Effector memory CD4-positive, alpha-beta T cell (primary cell): ENCODE measurements around the gene MACROH2A2.
A peak's percentile ranks its signal among the peaks of the same experiment; 100 is the strongest.
"Not testable (repeated sequence)": the region's sequence is repeated elsewhere in the genome, so short reads cannot be mapped to it uniquely, and the experiment has no call there.

Source experiments
- DNase-seq, 3 donors: peaks; one replicate each; pipeline ENCODE4 v3.0.0-alpha.2; 2020
- H3K27ac ChIP-seq: 2 replicates; pipeline ENCODE4 v1.7.0; 2013; ENCODE audit warnings: mild to moderate bottlenecking, low read length, moderate library complexity; ENCODE audit not compliant: insufficient read depth, poor library complexity, severe bottlenecking
- H3K27me3 ChIP-seq: replicated peaks from 2 replicates; pipeline ENCODE4 v1.7.0; 2013; ENCODE audit warnings: mild to moderate bottlenecking, low read length; ENCODE audit not compliant: insufficient read depth, control insufficient read depth, poor library complexity, severe bottlenecking
- H3K36me3 ChIP-seq: 2 replicates; pipeline ENCODE4 v1.7.0; 2013; ENCODE audit warnings: mild to moderate bottlenecking, low read length, moderate library complexity; ENCODE audit not compliant: control insufficient read depth, insufficient read depth
- H3K4me1 ChIP-seq: 2 replicates; pipeline ENCODE4 v1.7.0; 2013; ENCODE audit warnings: low read length, mild to moderate bottlenecking; ENCODE audit not compliant: control insufficient read depth, insufficient read depth, poor library complexity, severe bottlenecking
- H3K4me3 ChIP-seq: 2 replicates; pipeline ENCODE4 v1.7.0; 2013; ENCODE audit warnings: low read length, low read depth, mild to moderate bottlenecking; ENCODE audit not compliant: insufficient read depth, poor library complexity, severe bottlenecking
- H3K9me3 ChIP-seq: 2 replicates; pipeline ENCODE4 v1.7.0; 2013; ENCODE audit warnings: mild to moderate bottlenecking, low read length, moderate library complexity; ENCODE audit not compliant: control insufficient read depth

MACROH2A2 gene

GRCh38 chr10:70115948-70116682, 63.5 kb downstream of the MACROH2A2 start:
- H3K27ac ChIP-seq, result no peak overlapping the region
- H3K9me3 ChIP-seq, result no peaks in the 10 kb centered on the region
- DNase-seq, result peak; percentile 19 to 33 (median 21)
- peaks cover 25% of the 10 kb centered on the region for H3K36me3 ChIP-seq
- no peaks in the 10 kb centered on the region for H3K27me3 ChIP-seq
- H3K4me3 ChIP-seq, result no peak overlapping the region
- peaks cover 6% of the 10 kb centered on the region for H3K4me1 ChIP-seq

DNA sequence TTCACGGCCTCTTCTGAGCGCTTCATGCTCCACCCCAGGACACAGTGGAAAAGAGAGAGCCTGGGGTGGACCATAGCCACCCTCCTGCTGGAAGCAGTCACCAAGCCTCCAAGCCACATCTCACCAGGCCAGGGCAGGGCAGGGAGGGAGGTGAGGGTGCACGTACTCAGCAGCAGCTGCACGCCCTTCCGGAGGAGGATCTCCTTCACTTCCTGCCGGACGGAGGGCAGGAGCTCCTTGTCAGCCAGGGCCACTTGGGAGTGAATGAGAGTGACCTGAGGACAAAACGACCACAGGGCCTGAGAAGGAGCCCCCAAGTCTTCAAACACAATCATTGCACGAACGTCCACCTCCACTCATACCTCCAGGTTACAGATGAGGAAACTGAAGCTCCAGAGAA, 65.0 kb downstream of the MACROH2A2 start:
- DNase-seq, result no peak
- Histone ChIP-seq H3K27me3 (no peaks in the 10 kb centered on the region), H3K4me3 (no peak overlapping the region), H3K36me3 (peaks cover 12% of the 10 kb centered on the region), H3K27ac (no peak overlapping the region), H3K4me1 (peaks cover 6% of the 10 kb centered on the region), H3K9me3 (no peaks in the 10 kb centered on the region)

DNA sequence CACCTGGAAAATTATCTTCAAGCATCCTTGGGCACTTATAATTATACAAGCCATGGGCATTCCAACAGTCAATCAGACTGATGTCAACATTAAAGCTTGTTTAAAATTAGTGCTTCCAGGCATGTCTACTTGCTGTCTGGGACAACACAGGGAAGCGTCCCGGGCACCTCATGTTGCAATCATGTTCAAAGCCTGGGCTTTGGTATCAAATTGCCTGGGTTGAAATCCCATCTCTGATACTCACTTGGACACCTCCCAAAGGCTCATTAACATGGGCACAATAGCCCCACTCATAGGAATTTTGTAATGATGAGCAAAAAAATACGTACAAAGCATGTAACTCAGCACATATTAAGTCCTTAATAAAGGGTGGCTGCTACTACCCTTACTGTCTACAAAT, 65.5 kb downstream of the MACROH2A2 start:
- no peak overlapping the region for H3K4me3 ChIP-seq
- peaks cover 8% of the 10 kb centered on the region for H3K36me3 ChIP-seq
- H3K4me1 ChIP-seq, result peaks cover 6% of the 10 kb centered on the region
- no peak for DNase-seq
- no peak overlapping the region for H3K27ac ChIP-seq
- no peaks in the 10 kb centered on the region for H3K27me3 ChIP-seq
- no peaks in the 10 kb centered on the region for H3K9me3 ChIP-seq

GRCh38 chr10:70119197-70119596, 66.6 kb downstream of the MACROH2A2 start:
- H3K9me3 ChIP-seq, result no peaks in the 10 kb centered on the region
- no peaks in the 10 kb centered on the region for H3K27me3 ChIP-seq
- H3K4me3 ChIP-seq, result no peak overlapping the region
- DNase-seq, result no peak
- peaks cover 4% of the 10 kb centered on the region for H3K36me3 ChIP-seq
- H3K27ac ChIP-seq, result no peak overlapping the region
- peaks cover 6% of the 10 kb centered on the region for H3K4me1 ChIP-seq

DNA sequence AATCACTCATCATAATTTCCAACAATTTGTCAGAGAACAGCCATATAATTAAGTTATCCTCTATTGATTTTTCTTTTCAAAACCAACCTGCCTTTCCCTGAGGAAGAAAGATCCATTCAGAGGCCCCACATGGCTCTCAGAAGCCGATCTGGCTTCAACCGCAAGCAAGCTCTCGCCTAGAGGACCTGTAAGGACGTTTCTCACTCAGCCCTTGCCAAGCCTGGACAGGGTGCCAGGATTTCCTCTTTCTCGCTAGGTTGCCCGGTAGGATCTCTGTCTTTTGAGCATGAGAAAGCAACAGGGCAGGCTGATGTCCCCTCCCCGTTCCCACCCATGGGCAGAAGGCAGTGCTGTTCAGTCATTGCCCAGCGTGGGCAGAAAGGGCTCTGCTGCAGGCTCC, 67.0 kb downstream of the MACROH2A2 start:
- Histone ChIP-seq H3K9me3 (no peaks in the 10 kb centered on the region), H3K27ac (no peak overlapping the region), H3K4me3 (no peak overlapping the region), H3K4me1 (peaks cover 6% of the 10 kb centered on the region), H3K36me3 (peaks cover 4% of the 10 kb centered on the region), H3K27me3 (no peaks in the 10 kb centered on the region)
- DNase-seq, result no peak

DNA sequence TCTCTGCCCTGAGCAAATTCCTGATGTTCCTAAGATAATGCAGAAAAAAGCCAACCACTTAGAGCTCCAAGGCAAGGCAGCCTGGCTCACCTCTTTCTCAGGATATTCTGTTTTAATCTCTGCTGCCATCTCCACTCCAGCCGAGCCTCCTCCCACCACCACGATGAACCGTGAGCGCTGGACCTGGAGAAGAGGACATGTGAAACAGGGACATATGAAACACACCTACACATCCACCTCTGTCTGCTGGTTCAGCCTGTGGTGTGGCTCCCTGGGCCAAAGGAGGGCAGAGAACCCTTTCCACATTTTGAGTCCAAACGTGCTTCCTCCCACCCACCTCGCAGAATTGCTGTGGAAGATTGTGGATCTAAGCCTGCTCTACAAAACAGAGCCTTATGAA, 67.8 kb downstream of the MACROH2A2 start:
- H3K4me3 ChIP-seq, result no peak overlapping the region
- H3K4me1 ChIP-seq, result peaks cover 6% of the 10 kb centered on the region
- H3K36me3 ChIP-seq, result no peaks in the 10 kb centered on the region
- no peak for DNase-seq
- H3K27ac ChIP-seq, result no peak overlapping the region
- H3K9me3 ChIP-seq, result no peaks in the 10 kb centered on the region
- no peaks in the 10 kb centered on the region for H3K27me3 ChIP-seq

- H3K4me3 ChIP-seq, result no peak overlapping the region
- no peak for DNase-seq
- no peak overlapping the region for H3K27ac ChIP-seq
- no peaks in the 10 kb centered on the region for H3K4me1 ChIP-seq
- H3K27me3 ChIP-seq, result no peaks in the 10 kb centered on the region
- H3K36me3 ChIP-seq, result no peaks in the 10 kb centered on the region
- no peaks in the 10 kb centered on the region for H3K9me3 ChIP-seq
Observed at GRCh38 chr10:70121281-70121949, 68.8 kb downstream of the MACROH2A2 start.

DNA sequence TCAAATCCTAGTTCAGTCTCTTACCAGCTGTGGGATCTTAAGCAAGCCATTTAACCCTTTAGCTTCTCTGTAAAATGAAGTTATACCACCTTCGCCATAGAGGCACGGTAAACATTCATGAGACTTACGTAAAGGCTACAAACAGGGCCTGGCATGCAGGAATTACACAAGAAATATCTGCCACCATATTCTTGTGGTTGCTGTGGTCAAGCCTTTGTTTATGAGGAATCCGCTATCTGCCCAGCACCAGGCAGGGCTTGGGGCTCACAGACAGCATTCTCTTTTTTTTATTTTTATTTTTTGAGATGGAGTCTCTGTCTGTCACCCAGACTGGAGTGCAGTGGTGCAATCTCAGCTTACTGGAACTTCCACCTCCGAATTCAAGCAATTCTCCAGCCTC, 70.1 kb downstream of the MACROH2A2 start:
- no peak for DNase-seq
- H3K27me3 ChIP-seq, result no peaks in the 10 kb centered on the region
- H3K36me3 ChIP-seq, result no peaks in the 10 kb centered on the region

DNA sequence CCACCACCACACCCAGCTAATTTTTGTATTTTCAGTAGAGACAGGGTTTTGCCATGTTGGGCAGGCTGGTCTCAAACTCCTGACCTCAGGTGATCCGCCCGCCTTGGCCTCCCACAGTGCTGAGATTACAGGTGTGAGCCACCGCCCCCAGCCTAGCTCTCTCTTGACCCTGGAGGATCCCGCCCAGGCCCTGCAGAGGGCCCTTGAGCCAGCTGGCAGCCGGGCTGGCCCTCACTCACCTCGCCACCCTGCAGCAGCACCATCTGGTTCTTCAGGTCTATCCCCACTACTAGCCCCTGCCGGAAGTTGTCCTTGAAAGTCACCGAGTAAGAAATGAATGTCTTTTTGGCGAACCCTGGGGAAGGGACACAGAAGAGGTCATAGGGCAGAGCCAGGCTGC, 70.5 kb downstream of the MACROH2A2 start:
- not testable (repeated sequence) for H3K27me3 ChIP-seq, H3K9me3 ChIP-seq, H3K36me3 ChIP-seq, H3K4me3 ChIP-seq, H3K4me1 ChIP-seq, DNase-seq, H3K27ac ChIP-seq

More for the DNA sequence above, 70.1 kb downstream of the MACROH2A2 start:
- no peaks in the 10 kb centered on the region for H3K4me1 ChIP-seq
- no peaks in the 10 kb centered on the region for H3K9me3 ChIP-seq
- no peak overlapping the region for H3K27ac ChIP-seq
- H3K4me3 ChIP-seq, result no peak overlapping the region

DNA sequence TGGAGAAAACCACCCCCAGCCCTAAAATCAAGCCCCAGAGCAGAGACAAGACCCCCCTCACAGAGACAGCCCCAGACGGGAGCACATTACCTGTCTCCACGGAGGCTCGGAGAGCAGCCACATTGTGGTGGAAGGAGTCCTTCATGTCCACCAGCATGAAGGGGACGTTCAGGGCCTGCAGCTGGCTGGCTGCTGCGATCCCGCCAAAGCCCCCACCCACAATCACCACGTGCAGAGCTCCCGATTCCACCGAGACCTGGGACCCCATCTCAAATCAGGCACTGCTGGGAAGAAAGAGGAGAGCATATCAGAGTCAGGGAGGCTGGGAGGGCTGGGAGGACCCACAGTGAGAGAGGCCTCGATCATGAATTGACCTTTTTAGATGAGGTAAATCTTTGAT, 71.2 kb downstream of the MACROH2A2 start:
- Histone ChIP-seq H3K9me3 (no peaks in the 10 kb centered on the region), H3K4me1 (no peaks in the 10 kb centered on the region), H3K27me3 (no peaks in the 10 kb centered on the region), H3K36me3 (no peaks in the 10 kb centered on the region), H3K27ac (no peak overlapping the region), H3K4me3 (no peak overlapping the region)
- DNase-seq, result no peak
